GM18507 (cell line): ENCODE results near the gene RNF223.
A peak's percentile ranks its signal among the peaks of the same experiment; 100 is the strongest.
"Not testable (repeated sequence)": the region's sequence is repeated elsewhere in the genome, so short reads cannot be mapped to it uniquely, and the experiment has no call there.

ENCODE experiments used
- DNase-seq: peaks from one replicate; pipeline ENCODE4 v3.0.0; 2011; ENCODE audit warnings: low read depth; ENCODE audit not compliant: insufficient read length; ENCODE audit errors: extremely low spot score
- FAIRE-seq: peaks from 2 replicates; lab custom pipeline; 2011; peaks lifted over from hg19 to GRCh38; lab: Jason Lieb, UNC

The RNF223 gene

GRCh38 chr1:1079408-1080121 is 5.5 kb upstream of the RNF223 start:
- FAIRE-seq (no peak), DNase-seq (no peak)

DNA sequence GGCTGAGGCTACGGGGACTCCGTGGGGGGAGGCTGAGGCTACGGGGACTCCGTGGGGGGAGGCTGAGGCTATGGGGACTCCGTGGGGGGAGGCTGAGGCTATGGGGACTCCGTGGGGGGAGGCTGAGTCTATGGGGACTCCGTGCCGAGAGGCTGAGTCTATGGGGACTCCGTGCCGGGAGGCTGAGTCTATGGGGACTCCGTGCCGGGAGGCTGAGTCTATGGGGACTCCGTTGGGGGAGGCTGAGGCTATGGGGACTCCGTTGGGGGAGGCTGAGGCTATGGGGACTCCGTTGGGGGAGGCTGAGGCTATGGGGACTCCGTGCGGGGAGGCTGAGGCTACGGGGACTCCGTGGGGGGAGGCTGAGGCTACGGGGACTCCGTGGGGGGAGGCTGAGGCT is 3.3 kb upstream of the RNF223 start:
- DNase-seq, FAIRE-seq: not testable (repeated sequence)

DNA sequence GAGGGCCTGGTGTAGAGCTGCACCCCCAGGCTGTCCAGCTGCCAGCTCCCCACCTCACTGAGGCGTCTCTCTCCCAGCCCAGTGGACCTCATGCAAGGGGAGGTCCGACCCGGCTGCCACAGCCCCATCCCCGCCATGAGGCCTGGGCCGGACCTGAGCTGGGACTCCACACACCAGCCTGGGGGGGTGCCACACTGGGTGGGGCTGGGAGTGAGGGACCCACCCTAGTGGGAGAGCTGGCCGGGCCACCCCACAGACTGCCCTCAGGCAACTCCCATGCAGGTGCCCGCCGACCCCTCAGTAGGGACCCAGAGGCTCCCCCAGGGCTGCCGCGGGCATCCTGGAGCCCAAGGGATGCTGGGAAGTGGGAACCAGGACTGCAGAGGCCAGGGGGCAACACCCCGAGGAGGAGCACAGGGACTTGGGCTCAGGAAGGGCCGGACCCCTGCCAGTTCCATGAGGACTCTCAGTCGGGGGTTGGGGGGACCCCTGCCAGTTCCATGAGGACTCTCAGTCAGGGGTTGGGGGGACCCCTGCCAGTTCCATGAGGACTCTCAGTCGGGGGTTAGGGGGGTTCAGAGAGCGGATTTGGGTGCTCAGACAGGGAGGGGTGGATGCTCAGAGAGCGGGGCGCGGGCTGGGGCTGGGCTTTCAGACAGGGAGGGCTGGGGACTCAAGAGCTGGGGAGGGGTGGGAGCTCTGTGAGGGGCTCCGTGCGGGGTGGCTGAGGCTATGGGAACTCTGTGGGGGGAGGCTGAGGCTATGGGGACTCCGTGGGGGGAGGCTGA is 1.2 kb upstream of the RNF223 start:
- FAIRE-seq = no peak
- no peak for DNase-seq

DNA sequence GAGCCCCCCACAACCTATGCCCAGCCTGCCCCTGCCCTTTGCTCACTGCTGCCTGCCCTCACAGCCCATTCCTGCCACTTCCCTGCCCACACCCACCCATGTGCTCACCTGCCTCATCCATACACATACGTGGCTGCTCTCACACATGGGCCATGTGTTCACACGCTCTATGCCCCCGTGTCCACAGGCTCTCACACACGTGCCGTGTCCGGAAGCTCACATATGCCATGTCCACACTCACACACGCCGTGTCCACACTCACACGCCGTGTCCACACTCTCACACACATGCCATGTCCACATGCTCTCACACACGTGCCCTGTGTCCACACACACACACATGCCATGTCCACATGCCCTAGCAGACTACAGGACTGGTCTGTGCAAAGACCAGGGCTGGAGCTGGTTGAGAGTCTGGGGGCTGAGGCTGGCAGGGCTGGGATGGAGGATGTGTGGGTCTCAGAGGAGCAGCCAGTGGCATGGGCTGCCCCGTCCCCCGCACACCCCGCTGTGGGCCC is 583 bp upstream of the RNF223 start:
- FAIRE-seq (no peak), DNase-seq (no peak)

GRCh38 chr1:1072849-1073742 is 1.0 kb downstream of the RNF223 start:
- FAIRE-seq (no peak), DNase-seq (no peak)

DNA sequence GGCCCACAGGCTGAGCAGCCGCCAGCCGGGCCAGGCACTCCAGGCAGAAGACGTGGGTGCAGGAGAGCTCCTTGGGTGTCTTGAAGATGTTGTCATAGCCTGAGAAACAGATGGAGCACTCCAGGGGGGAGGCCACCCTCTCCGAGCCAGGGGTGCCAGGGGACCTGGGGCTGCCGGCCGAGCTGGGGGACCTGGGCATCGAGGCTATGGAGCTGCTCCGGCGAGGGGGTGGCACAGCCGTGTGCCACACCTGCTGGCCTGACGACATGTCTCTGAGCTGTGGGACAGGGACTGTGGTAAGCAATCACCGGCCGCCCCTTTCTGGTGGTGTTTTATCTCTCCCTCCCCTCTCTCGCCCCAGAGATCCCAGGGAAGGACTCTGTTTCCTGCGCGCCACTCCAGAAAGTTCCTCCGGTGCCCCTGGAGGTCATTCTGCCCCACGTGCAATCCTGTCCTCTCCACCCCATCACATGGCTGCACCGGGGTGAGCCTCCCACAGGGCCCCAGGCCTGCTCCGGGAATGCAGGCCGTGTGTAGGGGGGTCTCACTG is 1.7 kb downstream of the RNF223 start:
- no peak for DNase-seq
- FAIRE-seq = no peak

GRCh38 chr1:1071486-1072298 is 2.4 kb downstream of the RNF223 start:
- no peak for FAIRE-seq
- DNase-seq = no peak

DNA sequence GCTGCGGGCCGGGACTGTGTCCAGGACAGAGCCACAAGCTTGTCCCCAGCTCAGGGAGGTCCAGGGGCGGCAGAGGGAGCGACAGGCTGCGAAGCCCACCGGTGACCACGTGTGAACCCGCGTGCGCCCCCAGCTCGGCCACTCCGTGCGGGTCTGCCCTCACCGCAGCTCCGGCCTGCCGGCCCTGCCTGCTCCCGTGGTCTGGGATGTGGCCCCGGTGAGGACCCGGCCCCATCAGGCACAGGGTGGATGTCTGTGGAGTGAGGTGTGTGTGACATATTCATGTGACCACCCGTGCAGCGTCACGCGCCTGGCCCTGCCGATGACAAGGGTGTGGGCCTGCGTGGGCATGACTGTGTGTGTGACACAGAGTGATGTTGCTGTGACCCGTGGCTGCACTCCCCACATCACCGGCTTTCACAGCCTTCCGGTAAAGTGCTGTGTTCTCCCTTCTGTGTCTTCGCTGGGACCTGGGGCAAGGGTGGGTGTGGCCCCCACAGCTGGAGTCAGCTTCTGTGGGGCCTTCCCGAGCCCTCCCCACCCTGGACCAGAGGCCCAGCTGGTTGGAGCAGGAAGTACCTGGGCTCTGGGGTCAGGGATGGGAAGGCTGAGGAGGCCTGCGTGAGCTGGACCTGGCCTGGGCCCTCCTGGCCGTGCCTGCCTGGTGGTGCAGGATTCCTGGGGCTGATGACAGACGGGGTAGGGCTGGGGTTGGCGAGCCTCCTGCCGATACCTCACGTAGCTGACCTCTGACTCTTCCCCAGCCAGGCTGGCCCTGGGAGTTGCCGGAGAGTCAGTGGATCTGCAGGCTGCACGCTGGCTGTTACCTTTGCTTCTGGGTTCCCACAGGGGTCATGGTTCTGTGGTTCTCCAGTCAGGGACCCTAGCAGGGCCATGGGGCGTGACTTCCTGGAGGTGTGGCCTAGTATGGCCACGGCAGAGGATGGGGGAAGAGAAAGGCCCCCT is 4.1 kb downstream of the RNF223 start:
- DNase-seq = no peak
- no peak for FAIRE-seq

- DNase-seq (peak; percentile 96), FAIRE-seq (peak; percentile 94)
These were observed 4.9 kb downstream of the RNF223 start for GRCh38 chr1:1069056-1069710.

GRCh38 chr1:1068517-1069055 is 5.5 kb downstream of the RNF223 start:
- no peak for FAIRE-seq
- no peak for DNase-seq

DNA sequence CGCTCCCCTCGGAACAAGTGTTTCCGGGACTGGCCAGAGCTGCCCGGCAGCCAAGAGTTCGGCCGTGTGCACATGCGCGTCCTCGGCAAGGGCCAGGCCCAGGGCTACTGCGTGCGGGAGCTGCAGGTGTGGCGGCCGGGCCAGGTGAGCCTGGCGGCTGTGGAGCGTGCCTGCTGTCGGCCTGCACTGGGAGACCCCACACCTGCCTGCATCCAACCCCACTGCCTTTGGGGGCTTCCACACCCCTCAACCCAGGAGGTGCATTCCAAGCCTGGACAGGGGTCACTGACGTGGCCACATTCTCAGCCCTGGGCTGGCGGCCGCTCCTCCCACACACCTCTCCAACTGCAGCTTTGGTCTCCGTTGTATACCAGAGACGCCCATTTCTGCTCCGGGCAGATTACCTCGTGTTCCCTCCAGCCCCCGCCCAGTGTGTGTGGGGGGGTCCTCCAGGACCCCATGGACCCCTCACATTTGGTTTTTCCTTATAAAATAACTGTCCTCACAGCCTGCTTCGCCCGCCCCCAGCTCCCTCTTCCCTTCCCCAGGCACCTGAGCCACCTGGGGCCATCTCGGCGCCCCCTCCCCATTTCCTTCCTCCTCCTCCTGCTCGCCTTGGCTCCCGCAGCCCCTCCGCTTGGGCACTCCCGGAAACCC is 6.1 kb downstream of the RNF223 start:
- no peak for FAIRE-seq
- no peak for DNase-seq

DNA sequence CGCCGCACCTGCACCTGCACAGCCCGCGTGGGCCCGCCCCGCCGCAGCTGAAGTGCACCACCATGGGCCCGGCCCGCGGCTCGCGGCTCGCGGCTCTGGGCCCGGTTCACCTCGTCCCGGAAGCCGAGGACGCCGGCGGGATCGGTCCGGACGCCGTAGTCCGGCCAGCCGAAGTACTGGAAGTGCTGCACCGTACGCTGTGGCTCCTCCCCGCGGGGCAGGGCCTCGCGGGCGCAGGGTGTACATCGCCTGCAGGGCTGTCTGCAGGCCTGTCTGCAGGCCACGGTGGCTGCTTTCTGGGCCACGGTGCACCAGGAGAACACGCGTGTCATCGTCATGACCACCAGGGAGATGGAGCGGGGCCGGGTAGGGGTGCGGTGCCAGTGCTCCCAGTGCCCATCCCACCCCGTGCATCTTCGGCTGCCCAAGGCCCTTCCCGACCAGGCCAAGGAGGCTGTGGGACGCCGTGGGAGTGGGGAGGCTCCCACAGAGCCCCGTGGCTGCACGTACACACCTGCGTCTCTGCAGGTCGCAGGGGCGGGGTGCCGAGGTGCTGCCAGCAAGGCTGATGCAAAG is 6.7 kb downstream of the RNF223 start:
- FAIRE-seq = no peak
- DNase-seq = no peak

DNA sequence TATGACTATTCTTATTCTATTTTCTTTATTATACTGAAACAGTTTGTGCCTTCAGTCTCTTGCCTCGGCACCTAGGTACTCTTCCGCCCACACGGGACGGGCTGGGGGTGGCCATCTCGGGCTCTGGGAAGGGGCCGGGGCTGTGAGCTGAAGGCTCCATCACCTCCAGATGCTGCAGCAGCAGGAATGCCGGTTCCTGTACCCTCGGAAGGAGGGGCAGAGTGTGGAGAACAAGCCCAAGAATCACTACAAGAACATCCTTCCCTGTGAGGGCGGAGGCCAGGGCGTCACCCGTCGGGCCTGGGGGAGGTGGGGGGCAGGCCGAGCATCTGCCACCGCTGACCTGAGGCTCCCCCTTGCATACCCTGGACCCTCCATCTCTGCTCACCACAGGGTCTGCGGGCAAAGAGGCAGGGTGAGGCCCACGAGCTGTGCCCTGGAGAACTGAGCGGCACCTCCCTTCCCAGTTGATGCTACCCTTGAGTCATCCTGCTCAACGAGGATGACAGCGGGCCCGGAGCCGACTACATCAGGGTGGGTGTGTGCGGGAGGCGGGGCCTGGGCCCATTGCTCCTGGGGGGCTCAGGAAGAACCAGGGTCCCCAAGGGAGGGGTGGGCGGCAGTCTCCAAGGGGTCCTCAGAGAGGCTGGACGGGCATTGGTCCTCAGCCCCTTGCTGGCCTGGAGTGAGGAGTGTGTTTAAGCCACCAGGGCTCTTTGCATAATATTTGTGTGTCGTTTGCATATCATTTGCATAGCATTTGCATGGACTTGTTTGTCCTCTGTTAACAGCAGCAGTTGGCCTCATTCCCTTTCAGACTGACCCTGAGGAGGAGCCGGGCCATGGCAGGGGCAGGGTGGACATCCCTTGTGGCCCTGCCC is 7.5 kb downstream of the RNF223 start:
- FAIRE-seq (no peak), DNase-seq (no peak)

GRCh38 chr1:1065940-1066304 is 8.2 kb downstream of the RNF223 start:
- not testable (repeated sequence) for FAIRE-seq, DNase-seq

- FAIRE-seq (peak; percentile 33), DNase-seq (no peak)
These were observed 8.7 kb downstream of the RNF223 start for GRCh38 chr1:1065265-1065939.
